Right kidney (tissue), 9 donors: ENCODE results near the gene TDRD6.
"Not testable (repeated sequence)": the region's sequence is repeated elsewhere in the genome, so short reads cannot be mapped to it uniquely, and the experiment has no call there.

Source experiments
- DNase-seq: peaks from one replicate; pipeline ENCODE4 v3.0.0-alpha.2; 2016
- long read RNA-seq, 8 donors: transcript quantifications; one replicate each; lab custom pipeline, GENCODE V29; 2026

Gene TDRD6
- long read RNA-seq, donor 1 = 0 reads
- long read RNA-seq, donor 2 = 0 reads
- long read RNA-seq, donor 3 = 0 reads
- long read RNA-seq, donor 4 = 0 reads
- long read RNA-seq, donor 5 = 0 reads
- long read RNA-seq, donor 6 = 0 reads
- long read RNA-seq, donor 7 = 0 reads
- long read RNA-seq, donor 8 = 0 reads

GRCh38 chr6:46687619-46688097 lies at the start of gene TDRD6:
TSS of gene TDRD6 (plus strand) at chr6:46687885. CDS start at chr6:46688129, 244 bp downstream.
- no peak for DNase-seq

GRCh38 chr6:46637933-46638332 lies 49.8 kb upstream of the TDRD6 start:
- no peak for DNase-seq

GRCh38 chr6:46638650-46639049 lies 49.0 kb upstream of the TDRD6 start:
- no peak for DNase-seq

GRCh38 chr6:46642928-46643751 lies 44.5 kb upstream of the TDRD6 start:
- no peak for DNase-seq

- no peak for DNase-seq
Measured at GRCh38 chr6:46645265-46645664, 42.4 kb upstream of the TDRD6 start.

GRCh38 chr6:46648108-46648507 lies 39.6 kb upstream of the TDRD6 start:
- not testable (repeated sequence) for DNase-seq

- DNase-seq = no peak
Measured at GRCh38 chr6:46648869-46649492, 38.7 kb upstream of the TDRD6 start.

GRCh38 chr6:46651006-46651405 lies 36.7 kb upstream of the TDRD6 start:
- no peak for DNase-seq

GRCh38 chr6:46651816-46652215 lies 35.9 kb upstream of the TDRD6 start:
- no peak for DNase-seq

GRCh38 chr6:46652232-46652602 lies 35.5 kb upstream of the TDRD6 start:
- DNase-seq = no peak

GRCh38 chr6:46652603-46653438 lies 34.9 kb upstream of the TDRD6 start, which contains the start of the genes CYP39A1 and SLC25A27:
TSS of gene CYP39A1 (minus strand) at chr6:46652818. CDS start at chr6:46652582, 236 bp downstream.
TSS of gene SLC25A27 (plus strand) at chr6:46652975. CDS start at chr6:46653193, 218 bp downstream.
- peak; percentile 97 for DNase-seq

- no peak for DNase-seq
Measured at GRCh38 chr6:46653439-46654195, 34.1 kb upstream of the TDRD6 start.

- no peak for DNase-seq
Measured at GRCh38 chr6:46655803-46656202, 31.9 kb upstream of the TDRD6 start.

GRCh38 chr6:46657642-46658041 lies 30.0 kb upstream of the TDRD6 start:
- DNase-seq = no peak

GRCh38 chr6:46661483-46661882 lies 26.2 kb upstream of the TDRD6 start:
- no peak for DNase-seq

GRCh38 chr6:46667377-46667776 lies 20.3 kb upstream of the TDRD6 start:
- DNase-seq = no peak

GRCh38 chr6:46674410-46674809 lies 13.3 kb upstream of the TDRD6 start:
- no peak for DNase-seq

GRCh38 chr6:46676604-46677313 lies 10.9 kb upstream of the TDRD6 start:
- no peak for DNase-seq

GRCh38 chr6:46677314-46677654 lies 10.4 kb upstream of the TDRD6 start:
- DNase-seq = no peak

GRCh38 chr6:46684771-46685170 lies 2.9 kb upstream of the TDRD6 start:
- DNase-seq = no peak
